Activated T-cell treated with anti-CD3 and anti-CD28 coated beads for 4 hours (primary cell): ENCODE measurements around the gene SLC4A8.
"Not testable (repeated sequence)": the region's sequence is repeated elsewhere in the genome, so short reads cannot be mapped to it uniquely, and the experiment has no call there.

Experiments used
- DNase-seq: peaks from one replicate; pipeline ENCODE4 v3.0.0-alpha.2; 2020

SLC4A8 gene

GRCh38 chr12:51482929-51483697 lies 58.5 kb downstream of the SLC4A8 start:
- peak; percentile 11 for DNase-seq

- no peak for DNase-seq
Observed at GRCh38 chr12:51484119-51484518, 59.5 kb downstream of the SLC4A8 start.

GRCh38 chr12:51488281-51488680 lies 63.6 kb downstream of the SLC4A8 start:
- no peak for DNase-seq

- DNase-seq: no peak
Observed at GRCh38 chr12:51493281-51493680, 68.7 kb downstream of the SLC4A8 start.

GRCh38 chr12:51496895-51497294 lies 72.3 kb downstream of the SLC4A8 start:
- no peak for DNase-seq

GRCh38 chr12:51504851-51505250 lies 80.2 kb downstream of the SLC4A8 start:
- no peak for DNase-seq

GRCh38 chr12:51505360-51506105 lies 80.9 kb downstream of the SLC4A8 start:
- DNase-seq: no peak

- no peak for DNase-seq
Observed at GRCh38 chr12:51507178-51507577, 82.5 kb downstream of the SLC4A8 start.

- DNase-seq: no peak
Observed at GRCh38 chr12:51508285-51508684, 83.7 kb downstream of the SLC4A8 start.

- DNase-seq: no peak
Observed at GRCh38 chr12:51511546-51512260, 87.1 kb downstream of the SLC4A8 start.

GRCh38 chr12:51512438-51512837 lies 87.8 kb downstream of the SLC4A8 start:
- no peak for DNase-seq

GRCh38 chr12:51515037-51515436 lies 90.4 kb downstream of the SLC4A8 start:
- DNase-seq: not testable (repeated sequence)

GRCh38 chr12:51517316-51517715 lies 92.7 kb downstream of the SLC4A8 start:
- no peak for DNase-seq

- no peak for DNase-seq
Observed at GRCh38 chr12:51517800-51518199, 93.2 kb downstream of the SLC4A8 start.

GRCh38 chr12:51519755-51520154 lies 95.1 kb downstream of the SLC4A8 start:
- no peak for DNase-seq

GRCh38 chr12:51520576-51521325 lies 96.1 kb downstream of the SLC4A8 start:
- DNase-seq: no peak

- DNase-seq: no peak
Observed at GRCh38 chr12:51521554-51522276, 97.1 kb downstream of the SLC4A8 start.

GRCh38 chr12:51522696-51523095 lies 98.1 kb downstream of the SLC4A8 start:
- DNase-seq: no peak

GRCh38 chr12:51524386-51524901 lies 99.8 kb downstream of the SLC4A8 start:
- DNase-seq: no peak

GRCh38 chr12:51525518-51525917 lies 100.9 kb downstream of the SLC4A8 start:
- no peak for DNase-seq

GRCh38 chr12:51527966-51528365 lies 103.3 kb downstream of the SLC4A8 start:
- no peak for DNase-seq
